Lower leg skin (tissue), 4 donors: Measurements from ENCODE around the gene GDPD4. TPM values are rescaled to one million over a fixed set of nuclear protein-coding genes. Genes with fewer than 3 reads are reported as not detected.

Source experiments
- DNase-seq, 2 donors: peaks; one replicate each; pipeline ENCODE4 v3.0.0-alpha.2; 2019; ENCODE audit warnings: low spot score in 2 of 2
- H3K4me3 ChIP-seq: fragments of 200-600 bp; sonication (generic); 2 replicates; pipeline ENCODE4 v1.5.1; 2017; ENCODE audit warnings: mild to moderate bottlenecking, low read depth; ENCODE audit not compliant: poor library complexity, severe bottlenecking
- POLR2A ChIP-seq, 2 donors: fragments of 450-650 bp; IDR thresholded peaks; one replicate each; pipeline ENCODE4 v1.6.1; 2016 to 2017; ENCODE audit warnings: antibody characterized with exemption in 2 of 2, mild to moderate bottlenecking in 1 of 2, moderate library complexity in 1 of 2
- WGBS, 2 donors: methylation state at CpG; one replicate each; pipeline ENCODE4 v1.1.5; 2018; 5-methylcytosine and 5-hydroxymethylcytosine counted together
- intact Hi-C: fragments of 100-400 bp; cut with DNase I; formaldehyde crosslinking; loops from one replicate; pipeline ENCODE4 v1.15.0; 2023; ENCODE audit warnings: low total_unique reads
- total RNA-seq, 4 donors: library from RNA; depleted of rRNA; stranded (reverse); fragments of >200 nt; gene quantifications; one replicate each; pipeline ENCODE4 v1.1.0, GENCODE V29; 2016
- TF ChIP-seq, protein P1 (sequence below), 3 donors: fragments of 450-650 bp; IDR thresholded peaks; one replicate each; pipeline ENCODE4 v1.5.1; 2016; ENCODE audit warnings: antibody characterized with exemption in 3 of 3, mild to moderate bottlenecking in 3 of 3, moderate library complexity in 2 of 3

Gene GDPD4
- total RNA-seq, 4 donors from 2014 or later, result not detected

DNA sequence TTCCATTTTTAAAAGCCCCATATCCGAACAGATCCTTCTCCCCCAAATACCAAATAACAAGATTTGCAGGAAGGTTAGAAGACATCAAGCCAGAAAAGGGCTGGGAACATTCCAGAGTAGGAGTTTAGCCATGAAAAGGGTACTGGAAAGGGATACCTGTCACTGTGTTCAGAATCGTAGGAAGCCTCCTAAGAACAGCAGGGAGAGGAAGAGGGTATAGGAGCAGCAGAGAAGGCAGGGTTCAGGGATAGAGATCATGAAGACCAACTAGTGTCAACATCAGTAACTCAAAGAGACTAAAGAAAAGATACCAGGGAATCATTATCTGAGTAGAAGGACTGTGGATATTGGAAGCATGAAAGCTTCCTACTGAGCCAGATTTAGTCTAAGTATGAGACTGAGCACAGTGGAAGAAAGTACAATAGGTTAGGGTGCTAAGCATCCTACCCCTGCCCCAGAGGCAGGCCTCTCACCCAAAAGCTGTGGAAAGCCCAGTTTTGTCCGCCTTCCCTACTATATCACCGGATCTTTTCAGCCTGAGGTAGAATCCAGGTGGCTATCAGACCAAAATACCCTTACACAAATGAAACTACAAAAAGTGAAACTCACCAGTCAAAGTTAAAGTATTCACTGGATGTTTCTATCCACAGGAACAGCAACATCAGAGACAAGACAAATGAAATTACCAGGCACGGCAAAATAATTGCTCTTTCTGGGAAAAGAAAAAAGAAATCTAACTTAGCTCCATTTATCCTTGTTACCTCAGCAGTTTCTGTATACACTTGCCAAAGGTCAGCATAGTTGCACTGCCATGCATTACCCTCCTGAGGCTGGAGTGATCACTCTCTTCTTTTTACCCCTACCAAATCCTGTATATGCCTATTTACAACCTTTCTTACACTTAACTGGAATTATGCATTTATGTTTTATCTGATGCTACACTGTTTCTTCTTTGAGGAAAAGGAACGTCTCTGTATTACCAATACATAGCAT lies 16.7 kb downstream of the GDPD4 start:
- intact Hi-C loops, result no loop called here
- no peak overlapping the region for H3K4me3 ChIP-seq
- WGBS, 2 donors, result 81 to 84% methylated on average over 6 of the region's 6 CpGs
- no peak for DNase-seq
- TF ChIP-seq, protein P1, sequence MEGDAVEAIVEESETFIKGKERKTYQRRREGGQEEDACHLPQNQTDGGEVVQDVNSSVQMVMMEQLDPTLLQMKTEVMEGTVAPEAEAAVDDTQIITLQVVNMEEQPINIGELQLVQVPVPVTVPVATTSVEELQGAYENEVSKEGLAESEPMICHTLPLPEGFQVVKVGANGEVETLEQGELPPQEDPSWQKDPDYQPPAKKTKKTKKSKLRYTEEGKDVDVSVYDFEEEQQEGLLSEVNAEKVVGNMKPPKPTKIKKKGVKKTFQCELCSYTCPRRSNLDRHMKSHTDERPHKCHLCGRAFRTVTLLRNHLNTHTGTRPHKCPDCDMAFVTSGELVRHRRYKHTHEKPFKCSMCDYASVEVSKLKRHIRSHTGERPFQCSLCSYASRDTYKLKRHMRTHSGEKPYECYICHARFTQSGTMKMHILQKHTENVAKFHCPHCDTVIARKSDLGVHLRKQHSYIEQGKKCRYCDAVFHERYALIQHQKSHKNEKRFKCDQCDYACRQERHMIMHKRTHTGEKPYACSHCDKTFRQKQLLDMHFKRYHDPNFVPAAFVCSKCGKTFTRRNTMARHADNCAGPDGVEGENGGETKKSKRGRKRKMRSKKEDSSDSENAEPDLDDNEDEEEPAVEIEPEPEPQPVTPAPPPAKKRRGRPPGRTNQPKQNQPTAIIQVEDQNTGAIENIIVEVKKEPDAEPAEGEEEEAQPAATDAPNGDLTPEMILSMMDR (IDR thresholded peaks at IDR 0.05), result no peak
- no peak for TF ChIP-seq POLR2A (IDR thresholded peaks at IDR 0.05)

- DNase-seq, result no peak
- intact Hi-C loops, result no loop called here
Observed at GRCh38 chr11:77283101-77283500, 18.4 kb downstream of the GDPD4 start.

GRCh38 chr11:77278595-77279506 lies 22.6 kb downstream of the GDPD4 start:
- DNase-seq, result no peak
- TF ChIP-seq, protein P1 (IDR thresholded peaks at IDR 0.05), result no peak
- TF ChIP-seq POLR2A (IDR thresholded peaks at IDR 0.05), result no peak
- WGBS, 2 donors, result 57 to 72% methylated on average over 2 of the region's 2 CpGs
- H3K4me3 ChIP-seq, result no peak overlapping the region
- intact Hi-C loops, result no loop called here

More at GRCh38 chr11:77283101-77283500, 18.4 kb downstream of the GDPD4 start:
- WGBS, 2 donors, result 60 to 72% methylated on average over 3 of the region's 3 CpGs
- TF ChIP-seq, protein P1 (IDR thresholded peaks at IDR 0.05), result no peak
- TF ChIP-seq POLR2A (IDR thresholded peaks at IDR 0.05), result no peak
- H3K4me3 ChIP-seq, result no peak overlapping the region

- intact Hi-C loops, result no loop called here
- TF ChIP-seq, protein P1 (IDR thresholded peaks at IDR 0.05), result no peak
- no peak for TF ChIP-seq POLR2A (IDR thresholded peaks at IDR 0.05)
- DNase-seq, result no peak
- no peak overlapping the region for H3K4me3 ChIP-seq
- WGBS, 2 donors, result 80 to 81% methylated on average over 2 of the region's 2 CpGs
Observed at GRCh38 chr11:77276271-77276670, 25.2 kb downstream of the GDPD4 start.

- no peak overlapping the region for H3K4me3 ChIP-seq
- DNase-seq, result no peak
- intact Hi-C loops, result no loop called here
- 79 to 90% methylated on average over 3 of the region's 3 CpGs for WGBS, 2 donors
- TF ChIP-seq, protein P1 (IDR thresholded peaks at IDR 0.05), result no peak
- TF ChIP-seq POLR2A (IDR thresholded peaks at IDR 0.05), result no peak
Observed at GRCh38 chr11:77270921-77271320, 30.6 kb downstream of the GDPD4 start.
